ENCODE data around the gene KIF19.

The KIF19 gene

GRCh38 chr17:74342224-74342623 is 16.2 kb downstream of the KIF19 start:
- no peaks in the 10 kb centered on the region for H3K36me3 ChIP-seq (ENCODE audit: control insufficient read depth in 2 of 2, insufficient read depth in 2 of 2, low read length in 2 of 2)
- peaks cover 5 to 25% of the 10 kb centered on the region in 2 donors for H3K27me3 ChIP-seq (ENCODE audit: control insufficient read depth in 1 of 2, insufficient read depth in 2 of 2, low read length in 2 of 2)
- no peak overlapping the region for H3K4me3 ChIP-seq (ENCODE audit: low read length in 2 of 2)
- no peak overlapping the region for H3K27ac ChIP-seq (ENCODE audit: low read length)
- no peaks in the 10 kb centered on the region for H3K9me3 ChIP-seq (ENCODE audit: control insufficient read depth in 2 of 2, low read length in 2 of 2)
- no peak overlapping the region for H3K9ac ChIP-seq (ENCODE audit: low read length in 2 of 2)
- no peaks in the 10 kb centered on the region for H3K4me1 ChIP-seq (ENCODE audit: control insufficient read depth, insufficient read depth, low read length)

- no peaks in the 10 kb centered on the region for H3K9me3 ChIP-seq (ENCODE audit: control insufficient read depth in 2 of 2, low read length in 2 of 2)
- no peak overlapping the region for H3K27ac ChIP-seq (ENCODE audit: low read length)
- H3K9ac ChIP-seq (ENCODE audit: low read length in 2 of 2) = no peak overlapping the region
- H3K4me3 ChIP-seq (ENCODE audit: low read length in 2 of 2) = no peak overlapping the region
- H3K36me3 ChIP-seq (ENCODE audit: control insufficient read depth in 2 of 2, insufficient read depth in 2 of 2, low read length in 2 of 2) = no peaks in the 10 kb centered on the region
- H3K27me3 ChIP-seq (ENCODE audit: control insufficient read depth in 1 of 2, insufficient read depth in 2 of 2, low read length in 2 of 2) = peaks cover 9 to 21% of the 10 kb centered on the region in 2 donors
- H3K4me1 ChIP-seq (ENCODE audit: control insufficient read depth, insufficient read depth, low read length) = no peaks in the 10 kb centered on the region
Measured at GRCh38 chr17:74343121-74343520, 17.1 kb downstream of the KIF19 start.

DNA sequence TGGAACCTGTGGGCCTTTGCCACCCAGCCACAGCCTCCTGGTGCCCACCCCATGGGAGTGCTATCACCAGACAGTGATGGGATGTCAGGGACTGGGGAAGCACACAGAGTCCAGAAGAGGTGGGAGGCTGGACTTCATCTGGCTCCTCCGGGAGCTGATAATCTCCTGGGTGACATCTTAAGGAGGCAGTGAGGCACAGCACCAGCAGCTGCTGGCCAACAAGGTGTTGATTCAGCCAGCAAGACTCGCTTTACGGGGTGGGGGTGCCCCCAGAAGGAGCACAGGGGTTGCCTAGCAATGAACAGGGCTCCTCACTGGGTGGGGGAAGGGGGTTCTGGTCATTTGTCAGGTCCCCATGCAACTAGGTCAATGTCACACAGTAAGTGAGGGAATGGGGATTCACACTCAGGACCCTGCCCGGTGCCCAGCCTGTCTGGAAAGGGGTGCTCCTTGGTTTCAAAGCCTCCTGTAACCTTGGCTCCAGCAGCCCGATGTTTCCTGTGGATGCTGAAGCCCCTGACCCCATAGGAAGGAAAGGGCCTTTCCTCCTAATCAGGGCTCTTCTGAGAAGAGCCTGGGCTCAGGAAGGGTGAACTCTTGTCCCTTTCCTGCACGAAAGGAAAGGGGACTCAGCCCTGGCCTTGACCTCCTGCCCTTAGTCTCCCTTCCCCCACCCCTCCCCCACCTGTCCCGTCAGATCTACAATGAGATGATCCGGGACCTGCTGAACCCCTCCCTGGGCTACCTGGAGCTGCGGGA is 17.7 kb downstream of the KIF19 start:
- no peak overlapping the region for H3K9ac ChIP-seq (ENCODE audit: low read length in 2 of 2)
- no peaks in the 10 kb centered on the region for H3K4me1 ChIP-seq (ENCODE audit: control insufficient read depth, insufficient read depth, low read length)
- H3K36me3 ChIP-seq (ENCODE audit: control insufficient read depth in 2 of 2, insufficient read depth in 2 of 2, low read length in 2 of 2) = no peaks in the 10 kb centered on the region
- peaks cover 9 to 20% of the 10 kb centered on the region in 2 donors for H3K27me3 ChIP-seq (ENCODE audit: control insufficient read depth in 1 of 2, insufficient read depth in 2 of 2, low read length in 2 of 2)
- H3K27ac ChIP-seq (ENCODE audit: low read length) = no peak overlapping the region
- H3K4me3 ChIP-seq (ENCODE audit: low read length in 2 of 2) = no peak overlapping the region
- no peaks in the 10 kb centered on the region for H3K9me3 ChIP-seq (ENCODE audit: control insufficient read depth in 2 of 2, low read length in 2 of 2)

- Histone ChIP-seq H3K4me3 (ENCODE audit: low read length in 2 of 2) (no peak overlapping the region), H3K27ac (ENCODE audit: low read length) (no peak overlapping the region), H3K27me3 (ENCODE audit: control insufficient read depth in 1 of 2, insufficient read depth in 2 of 2, low read length in 2 of 2) (peaks cover 9 to 18% of the 10 kb centered on the region in 2 donors), H3K4me1 (ENCODE audit: control insufficient read depth, insufficient read depth, low read length) (no peaks in the 10 kb centered on the region), H3K36me3 (ENCODE audit: control insufficient read depth in 2 of 2, insufficient read depth in 2 of 2, low read length in 2 of 2) (no peaks in the 10 kb centered on the region), H3K9ac (ENCODE audit: low read length in 2 of 2) (no peak overlapping the region), H3K9me3 (ENCODE audit: control insufficient read depth in 2 of 2, low read length in 2 of 2) (no peaks in the 10 kb centered on the region)
Measured at GRCh38 chr17:74344658-74345057, 18.6 kb downstream of the KIF19 start.

DNA sequence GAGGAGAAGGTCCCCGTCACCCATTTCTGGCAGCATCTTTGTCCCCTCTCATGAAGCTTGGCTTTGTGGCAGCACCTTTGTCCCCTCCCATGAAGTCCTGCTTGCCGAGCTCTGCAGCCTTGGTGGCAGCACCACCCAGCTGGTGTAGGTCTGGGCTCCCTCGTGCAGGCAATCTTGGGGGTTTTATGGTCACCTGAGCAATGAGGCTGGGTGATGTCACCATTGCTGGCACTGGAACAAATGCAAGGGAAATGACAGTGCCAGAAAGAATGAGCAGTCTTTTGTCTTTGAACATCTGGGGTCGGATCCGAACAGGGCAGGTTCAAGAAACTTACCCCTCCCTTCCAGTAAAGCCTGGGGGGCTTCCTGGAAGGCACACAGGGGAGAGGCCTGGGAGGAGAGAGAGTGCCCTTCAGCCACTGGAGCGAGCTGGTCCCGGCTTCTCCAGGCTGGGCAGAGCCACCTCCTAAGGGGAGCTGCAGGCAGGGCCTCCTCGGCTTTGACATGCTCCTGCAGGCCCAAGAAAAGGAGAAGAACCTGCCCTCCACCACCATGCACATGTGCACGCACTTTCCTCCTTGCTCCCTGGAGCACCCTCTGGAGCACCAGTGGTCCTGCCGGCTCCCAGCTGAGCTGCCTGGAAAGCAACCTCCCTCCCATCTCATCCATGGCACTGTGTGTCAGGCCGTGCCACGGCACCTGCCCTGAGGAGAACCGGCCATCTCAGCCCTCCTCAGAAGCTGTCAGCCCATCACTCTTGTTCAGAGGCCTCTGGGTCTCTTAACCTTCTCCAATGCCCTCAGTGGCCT is 19.6 kb downstream of the KIF19 start:
- H3K4me1 ChIP-seq (ENCODE audit: control insufficient read depth, insufficient read depth, low read length) = no peaks in the 10 kb centered on the region
- no peak overlapping the region for H3K27ac ChIP-seq (ENCODE audit: low read length)

DNA sequence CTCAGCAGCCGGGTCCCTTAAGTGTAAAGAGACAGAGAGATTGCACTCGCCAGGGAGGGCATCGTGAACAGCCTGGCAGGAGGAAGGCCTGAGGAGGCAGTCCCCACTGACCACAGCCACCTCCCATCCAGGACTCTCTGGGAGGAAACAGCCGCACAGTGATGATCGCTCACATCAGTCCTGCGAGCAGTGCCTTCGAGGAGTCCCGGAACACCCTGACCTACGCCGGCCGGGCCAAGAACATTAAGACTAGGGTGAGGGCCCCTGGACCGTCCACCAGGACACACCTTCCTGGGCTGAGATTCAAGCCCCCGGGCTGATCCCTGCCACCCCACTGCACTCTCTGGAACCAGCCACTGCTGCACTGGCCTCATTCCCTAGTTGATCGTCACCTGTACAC is 21.6 kb downstream of the KIF19 start:
- H3K4me3 ChIP-seq (ENCODE audit: low read length in 2 of 2) = no peak overlapping the region

More for the DNA sequence above, 19.6 kb downstream of the KIF19 start:
- Histone ChIP-seq H3K4me3 (ENCODE audit: low read length in 2 of 2) (no peak overlapping the region), H3K9ac (ENCODE audit: low read length in 2 of 2) (no peak overlapping the region), H3K36me3 (ENCODE audit: control insufficient read depth in 2 of 2, insufficient read depth in 2 of 2, low read length in 2 of 2) (no peaks in the 10 kb centered on the region), H3K9me3 (ENCODE audit: control insufficient read depth in 2 of 2, low read length in 2 of 2) (no peaks in the 10 kb centered on the region), H3K27me3 (ENCODE audit: control insufficient read depth in 1 of 2, insufficient read depth in 2 of 2, low read length in 2 of 2) (peaks cover 12 to 20% of the 10 kb centered on the region in 2 donors)

DNA sequence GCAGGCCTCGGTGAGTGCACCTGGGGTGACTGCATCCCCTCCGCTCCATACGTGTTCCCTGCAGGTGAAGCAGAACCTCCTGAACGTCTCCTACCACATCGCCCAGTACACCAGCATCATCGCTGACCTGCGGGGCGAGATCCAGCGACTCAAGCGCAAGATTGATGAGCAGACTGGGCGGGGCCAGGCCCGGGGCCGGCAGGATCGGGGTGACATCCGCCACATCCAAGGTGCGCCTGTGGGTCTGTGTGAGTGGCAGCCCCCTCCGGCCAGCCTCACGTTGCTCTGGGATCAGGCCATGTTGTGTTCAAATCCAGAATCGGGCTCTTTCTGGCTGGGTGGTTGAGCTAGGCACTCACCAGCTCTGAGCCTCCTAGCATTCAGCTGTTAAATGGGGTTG is 23.1 kb downstream of the KIF19 start:
- H3K4me1 ChIP-seq (ENCODE audit: control insufficient read depth, insufficient read depth, low read length) = no peaks in the 10 kb centered on the region
- no peak overlapping the region for H3K4me3 ChIP-seq (ENCODE audit: low read length in 2 of 2)
- no peaks in the 10 kb centered on the region for H3K36me3 ChIP-seq (ENCODE audit: control insufficient read depth in 2 of 2, insufficient read depth in 2 of 2, low read length in 2 of 2)
- H3K9me3 ChIP-seq (ENCODE audit: control insufficient read depth in 2 of 2, low read length in 2 of 2) = no peaks in the 10 kb centered on the region
- peaks cover 27 to 41% of the 10 kb centered on the region in 2 donors for H3K27me3 ChIP-seq (ENCODE audit: control insufficient read depth in 1 of 2, insufficient read depth in 2 of 2, low read length in 2 of 2)
- no peak overlapping the region for H3K9ac ChIP-seq (ENCODE audit: low read length in 2 of 2)
- no peak overlapping the region for H3K27ac ChIP-seq (ENCODE audit: low read length)

More for the DNA sequence above, 21.6 kb downstream of the KIF19 start:
- peaks cover 24 to 28% of the 10 kb centered on the region in 2 donors for H3K27me3 ChIP-seq (ENCODE audit: control insufficient read depth in 1 of 2, insufficient read depth in 2 of 2, low read length in 2 of 2)
- H3K9ac ChIP-seq (ENCODE audit: low read length in 2 of 2) = no peak overlapping the region
- H3K4me1 ChIP-seq (ENCODE audit: control insufficient read depth, insufficient read depth, low read length) = no peaks in the 10 kb centered on the region
- no peaks in the 10 kb centered on the region for H3K36me3 ChIP-seq (ENCODE audit: control insufficient read depth in 2 of 2, insufficient read depth in 2 of 2, low read length in 2 of 2)
- H3K27ac ChIP-seq (ENCODE audit: low read length) = no peak overlapping the region
- no peaks in the 10 kb centered on the region for H3K9me3 ChIP-seq (ENCODE audit: control insufficient read depth in 2 of 2, low read length in 2 of 2)

GRCh38 chr17:74350486-74350885 is 24.5 kb downstream of the KIF19 start:
- H3K27ac ChIP-seq (ENCODE audit: low read length) = no peak overlapping the region
- H3K4me1 ChIP-seq (ENCODE audit: control insufficient read depth, insufficient read depth, low read length) = no peaks in the 10 kb centered on the region
- H3K36me3 ChIP-seq (ENCODE audit: control insufficient read depth in 2 of 2, insufficient read depth in 2 of 2, low read length in 2 of 2) = no peaks in the 10 kb centered on the region
- no peak overlapping the region for H3K9ac ChIP-seq (ENCODE audit: low read length in 2 of 2)
- H3K9me3 ChIP-seq (ENCODE audit: control insufficient read depth in 2 of 2, low read length in 2 of 2) = no peaks in the 10 kb centered on the region
- H3K27me3 ChIP-seq (ENCODE audit: control insufficient read depth in 1 of 2, insufficient read depth in 2 of 2, low read length in 2 of 2) = peaks cover 34 to 44% of the 10 kb centered on the region in 2 donors
- H3K4me3 ChIP-seq (ENCODE audit: low read length in 2 of 2) = no peak overlapping the region

DNA sequence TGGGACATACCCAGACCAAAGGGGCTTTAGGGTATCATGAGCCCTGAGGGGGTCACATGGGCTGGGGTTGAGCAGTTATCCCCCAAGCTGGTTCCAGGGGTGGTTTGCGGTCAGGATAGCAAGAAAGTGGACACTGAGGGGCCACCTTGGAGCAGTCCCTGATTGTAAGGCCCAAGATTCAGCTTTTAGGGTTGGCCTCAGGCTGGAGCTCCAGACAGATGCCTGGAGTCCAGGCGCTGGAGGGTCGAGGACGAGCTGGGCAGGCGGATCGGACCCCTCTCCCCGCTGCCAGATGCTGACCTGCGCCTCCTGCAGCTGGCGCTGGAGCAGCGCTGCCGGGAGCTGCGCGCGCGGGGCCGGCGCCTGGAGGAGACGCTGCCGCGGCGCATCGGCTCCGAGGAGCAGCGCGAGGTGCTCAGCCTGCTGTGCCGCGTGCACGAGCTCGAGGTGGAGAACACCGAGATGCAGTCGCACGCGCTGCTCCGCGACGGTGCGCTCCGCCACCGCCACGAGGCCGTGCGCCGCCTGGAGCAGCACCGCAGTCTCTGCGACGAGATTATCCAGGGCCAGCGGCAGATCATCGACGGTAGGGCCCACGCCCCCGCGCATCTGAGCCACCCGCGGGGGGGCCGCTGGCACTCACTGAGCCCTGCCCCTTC is 25.7 kb downstream of the KIF19 start:
- Histone ChIP-seq H3K4me1 (ENCODE audit: control insufficient read depth, insufficient read depth, low read length) (no peaks in the 10 kb centered on the region), H3K9ac (ENCODE audit: low read length in 2 of 2) (no peak overlapping the region), H3K36me3 (ENCODE audit: control insufficient read depth in 2 of 2, insufficient read depth in 2 of 2, low read length in 2 of 2) (no peaks in the 10 kb centered on the region), H3K4me3 (ENCODE audit: low read length in 2 of 2) (no peak overlapping the region), H3K9me3 (ENCODE audit: control insufficient read depth in 2 of 2, low read length in 2 of 2) (no peaks in the 10 kb centered on the region), H3K27me3 (ENCODE audit: control insufficient read depth in 1 of 2, insufficient read depth in 2 of 2, low read length in 2 of 2) (peaks cover 44 to 52% of the 10 kb centered on the region in 2 donors), H3K27ac (ENCODE audit: low read length) (no peak overlapping the region)

- Histone ChIP-seq H3K27ac (ENCODE audit: low read length) (no peak overlapping the region), H3K36me3 (ENCODE audit: control insufficient read depth in 2 of 2, insufficient read depth in 2 of 2, low read length in 2 of 2) (no peaks in the 10 kb centered on the region), H3K9ac (ENCODE audit: low read length in 2 of 2) (no peak overlapping the region), H3K4me1 (ENCODE audit: control insufficient read depth, insufficient read depth, low read length) (peaks cover 5% of the 10 kb centered on the region), H3K4me3 (ENCODE audit: low read length in 2 of 2) (no peak overlapping the region), H3K27me3 (ENCODE audit: control insufficient read depth in 1 of 2, insufficient read depth in 2 of 2, low read length in 2 of 2) (peaks cover 53 to 65% of the 10 kb centered on the region in 2 donors), H3K9me3 (ENCODE audit: control insufficient read depth in 2 of 2, low read length in 2 of 2) (no peaks in the 10 kb centered on the region)
Measured at GRCh38 chr17:74353446-74354060, 27.5 kb downstream of the KIF19 start.

All from stomach smooth muscle (tissue), 2 donors.